IMR-90 (cell line): ENCODE results near the gene TMEM240. TPM values are rescaled to one million over a fixed set of nuclear protein-coding genes. Genes with fewer than 3 reads are reported as not detected.
A peak's percentile ranks its signal among the peaks of the same experiment; 100 is the strongest.

Source experiments
- MXI1 ChIP-seq: IDR thresholded peaks from 2 replicates; pipeline ENCODE4 v1.6.1; 2012; ENCODE audit warnings: low read depth, mild to moderate bottlenecking, low read length, moderate library complexity, borderline replicate concordance
- RAD21 ChIP-seq: IDR thresholded peaks from 2 replicates; pipeline ENCODE4 v1.6.1; 2012; ENCODE audit warnings: low read length, improper control_type of control experiment
- RCOR1 ChIP-seq: IDR thresholded peaks from 2 replicates; pipeline ENCODE4 v1.6.1; 2012; ENCODE audit warnings: mild to moderate bottlenecking, low read length, improper control_type of control experiment; ENCODE audit not compliant: insufficient replicate concordance
- polyA plus RNA-seq, 3 experiments: library from polyadenylated mRNA; depleted of rRNA; stranded (reverse); fragments of >200 nt; gene quantifications; 2 replicates each; pipeline ENCODE4 v1.2.3, GENCODE V29; 2012; ENCODE audit warnings: low replicate concordance in 1 of 3
- total RNA-seq: library from RNA; depleted of rRNA; stranded (reverse); fragments of >200 nt; gene quantifications from 2 replicates; pipeline ENCODE4 v1.2.3, GENCODE V29; 2012

Gene TMEM240
- total and polyA plus RNA-seq, 2 of the 4 experiments (the other 2 are of a cell fraction), result 1.6 to 7.6 TPM

- no peak for TF ChIP-seq RCOR1
- no peak for TF ChIP-seq RAD21
- TF ChIP-seq MXI1, result peak; percentile 63; the same call in 1 of the 2 replicates
These were observed 34.5 kb upstream of the TMEM240 start, which contains the start of gene SSU72 (continued) for GRCh38 chr1:1574721-1575537.
